EL (cell line): Measurements from ENCODE around the gene CHD1L.
"Not testable (repeated sequence)": the region's sequence is repeated elsewhere in the genome, so short reads cannot be mapped to it uniquely, and the experiment has no call there.

Experiments used
- DNase-seq: peaks from one replicate; pipeline ENCODE4 v3.0.0-alpha.2; 2016

Gene CHD1L

DNA sequence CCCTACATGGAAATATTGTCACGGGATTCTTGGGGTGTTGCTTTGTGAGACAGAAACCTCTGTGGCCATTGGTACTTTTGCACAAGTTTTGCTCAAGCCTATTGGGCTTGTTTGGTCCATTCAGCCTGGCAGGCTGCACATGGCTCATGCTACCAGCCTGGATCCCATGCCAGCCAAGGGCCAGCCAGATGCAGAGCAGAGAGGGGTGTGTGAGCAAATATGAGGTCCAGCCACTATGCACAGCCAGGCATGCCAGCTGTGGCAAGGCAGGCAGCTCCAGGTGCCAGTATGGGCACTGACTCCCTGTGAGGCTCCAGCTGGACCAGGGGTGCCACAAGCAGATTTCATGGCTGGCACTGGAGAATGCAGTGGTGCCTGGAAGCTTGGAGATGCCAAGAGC, 6.7 kb upstream of the CHD1L start:
- no peak for DNase-seq

DNA sequence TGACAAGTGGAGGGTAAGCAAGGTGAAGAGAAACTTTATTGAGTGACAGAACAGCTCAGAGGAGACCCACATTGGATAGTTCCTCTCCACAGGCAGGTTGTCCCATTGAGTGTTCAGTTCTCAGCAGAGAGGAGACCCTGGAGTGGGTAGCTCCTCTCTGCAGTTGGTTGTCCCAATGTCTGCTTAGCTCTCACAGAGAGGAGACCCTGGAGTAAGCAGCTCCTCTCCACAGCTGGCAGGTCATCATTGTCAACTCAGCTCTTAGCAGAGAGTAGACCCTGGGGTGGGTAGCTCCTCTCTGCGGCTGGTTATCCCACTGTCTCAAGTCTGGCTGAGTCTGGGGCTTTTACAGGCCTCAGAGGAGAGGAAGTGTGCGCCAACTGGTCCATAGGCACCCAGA, 6.0 kb upstream of the CHD1L start:
- no peak for DNase-seq

DNA sequence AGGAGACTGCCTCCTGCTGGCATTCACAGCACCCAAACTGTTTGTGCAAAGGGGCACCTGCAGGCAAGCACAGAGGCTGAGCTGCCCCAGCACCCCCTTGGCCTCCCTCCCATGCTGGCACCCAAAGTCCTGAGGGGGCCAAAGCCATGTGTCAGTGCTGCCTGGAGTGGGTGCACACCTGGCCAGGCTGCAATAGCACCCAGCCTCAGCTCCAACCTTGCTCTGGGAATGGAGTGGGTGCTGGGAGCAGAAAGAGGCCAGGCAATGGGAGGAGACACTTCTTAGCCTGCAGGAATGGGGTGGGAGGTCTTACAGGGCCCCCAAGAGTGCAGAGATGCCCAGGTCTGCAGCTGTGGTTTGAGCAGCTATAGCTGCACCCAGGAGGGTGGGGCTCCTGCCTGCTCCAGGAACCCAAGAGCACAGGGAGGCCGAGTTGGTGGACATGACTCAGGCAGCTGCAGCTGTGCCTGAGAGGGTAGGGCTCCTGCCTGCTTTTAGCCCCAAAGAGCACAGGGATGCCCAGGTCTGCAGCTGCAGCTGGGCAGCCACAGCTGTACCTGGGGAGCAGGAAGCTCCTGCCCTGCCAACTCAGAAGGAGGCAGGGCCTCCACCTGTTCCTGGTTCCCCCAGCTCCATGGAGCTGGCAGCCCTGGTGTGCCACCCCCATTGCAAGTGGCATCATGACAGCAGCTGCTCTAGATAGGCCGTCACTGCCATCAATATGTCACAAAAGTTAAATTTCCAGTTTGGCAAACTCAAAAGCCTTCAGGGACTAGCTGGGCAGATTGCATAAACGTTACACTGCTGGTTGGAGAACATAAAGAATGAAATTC, 5.3 kb upstream of the CHD1L start:
- DNase-seq: no peak

DNA sequence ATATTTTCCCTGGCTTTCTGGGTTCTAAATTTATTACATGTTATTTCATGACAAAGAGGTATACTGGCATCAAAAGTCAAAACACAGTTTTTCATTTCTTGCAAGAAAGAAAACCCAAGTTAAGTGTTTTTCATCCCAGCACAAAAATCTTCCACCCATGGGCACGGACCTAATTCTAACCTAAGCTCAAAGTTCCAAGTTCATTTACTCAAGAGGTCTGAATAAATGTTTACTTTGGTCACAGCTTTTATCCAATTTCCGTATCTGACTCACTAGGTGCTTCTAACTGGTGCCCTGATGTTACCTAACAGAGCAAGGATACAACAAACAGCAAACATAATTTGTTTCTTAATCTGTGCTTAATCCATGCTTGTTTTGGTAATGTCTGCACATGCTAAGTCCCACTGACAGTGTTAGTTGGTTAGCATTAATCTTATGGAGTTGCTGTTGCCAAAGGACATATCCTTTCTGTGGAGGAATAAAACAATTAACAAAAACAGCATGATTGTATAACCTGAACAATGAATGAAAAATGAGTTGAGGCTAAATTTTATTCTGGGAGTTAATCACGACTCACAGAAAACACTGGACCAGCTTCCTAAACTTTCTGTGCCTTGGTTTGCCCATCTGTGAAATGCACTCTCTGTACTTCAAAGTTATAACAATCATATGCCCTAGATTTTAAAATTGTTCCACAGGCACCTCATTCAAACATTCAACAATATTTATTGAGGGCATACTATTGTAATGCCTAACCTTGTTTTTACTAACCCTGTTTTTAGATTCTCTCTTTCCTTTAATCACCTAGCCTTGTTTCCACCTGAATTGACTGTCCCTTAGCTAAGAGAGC, 4.2 kb upstream of the CHD1L start:
- DNase-seq: no peak

DNA sequence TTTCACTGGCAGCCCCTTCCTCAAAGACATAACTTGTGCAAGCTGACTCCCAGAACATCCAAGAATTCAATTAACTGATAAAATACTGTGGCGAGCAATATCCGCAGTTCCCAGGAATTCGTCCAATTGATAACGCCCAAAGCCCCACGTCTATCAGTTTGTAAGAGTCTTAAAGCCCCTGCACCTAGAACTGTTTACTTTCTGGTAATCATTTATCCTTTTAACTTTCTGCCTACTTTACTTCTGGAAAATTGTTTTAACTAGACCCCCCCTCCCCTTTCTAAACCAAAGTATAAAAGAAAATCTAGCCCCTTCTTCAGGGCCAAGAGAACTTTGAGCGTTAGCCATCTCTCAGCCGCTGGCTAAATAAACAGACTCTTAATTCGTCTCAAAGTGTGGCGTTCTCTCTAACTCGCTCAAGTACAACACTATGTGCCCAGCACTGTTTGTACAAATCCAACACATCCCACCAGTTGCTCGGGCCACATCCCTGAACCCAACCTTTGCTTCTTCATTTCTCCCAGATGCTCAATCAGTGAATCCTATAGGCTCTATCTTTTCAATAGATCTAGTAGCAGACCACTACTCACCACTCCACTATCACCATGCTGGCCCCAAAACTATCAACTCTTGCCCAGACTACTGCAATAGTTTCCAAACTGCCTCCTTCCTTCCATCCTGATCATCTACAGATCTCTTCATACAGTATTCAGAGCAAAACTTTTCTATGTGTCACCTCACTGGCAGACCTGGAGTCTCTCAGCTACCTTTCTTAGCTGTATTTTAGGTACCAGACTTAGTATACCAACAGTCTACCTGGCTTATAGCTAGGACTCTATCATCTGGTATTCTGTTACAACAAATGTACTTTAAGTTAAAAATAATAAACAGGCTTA, 3.3 kb upstream of the CHD1L start:
- no peak for DNase-seq

DNA sequence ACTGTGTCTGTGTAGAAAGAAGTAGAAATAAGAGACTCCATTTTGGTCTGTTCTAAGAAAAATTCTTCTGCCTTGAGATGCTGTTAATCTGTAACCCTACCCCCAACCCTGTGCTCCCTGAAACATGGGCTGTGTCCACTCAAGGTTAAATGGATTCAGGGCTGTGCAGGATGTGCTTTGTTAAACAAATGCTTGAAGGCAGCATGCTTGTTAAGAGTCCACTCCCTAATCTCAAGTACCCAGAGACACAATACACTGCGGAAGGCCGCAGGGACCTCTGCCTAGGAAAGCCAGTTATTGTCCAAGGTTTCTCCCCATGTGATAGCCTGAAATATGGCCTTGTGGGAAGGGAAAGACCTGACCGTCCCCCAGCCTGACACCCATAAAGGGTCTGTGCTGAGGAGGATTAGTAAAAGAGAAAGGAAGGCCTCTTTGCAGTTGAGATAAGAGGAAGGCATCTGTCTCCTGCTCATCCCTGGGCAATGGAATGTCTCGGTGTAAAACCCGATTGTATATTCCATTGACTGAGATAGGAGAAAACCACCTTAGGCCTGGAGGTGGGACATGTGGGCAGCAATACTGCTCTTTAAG, 2.3 kb upstream of the CHD1L start:
- DNase-seq: not testable (repeated sequence)

DNA sequence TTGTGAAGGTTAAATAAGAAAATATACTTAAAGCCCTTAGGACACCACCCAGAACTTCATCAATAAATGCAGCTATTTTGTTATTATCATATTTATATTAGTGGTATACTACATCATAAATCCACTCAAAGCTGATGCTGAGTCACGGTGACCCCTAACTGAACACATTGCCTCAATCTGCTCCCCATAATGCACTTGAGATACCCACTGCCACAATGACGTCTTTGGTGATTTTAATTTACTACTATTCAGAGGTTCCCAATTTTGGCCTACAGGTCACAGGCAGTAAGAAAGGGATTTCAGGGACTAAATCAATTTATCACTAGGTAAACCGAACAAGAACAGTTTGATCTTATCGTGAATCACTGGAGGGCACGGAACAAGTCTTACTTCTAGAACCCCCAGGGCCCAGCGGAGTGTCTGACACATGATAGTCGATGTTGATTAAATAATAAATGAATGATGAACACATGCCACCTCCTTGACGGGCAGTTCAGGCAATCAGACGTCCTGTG, 493 bp upstream of the CHD1L start:
- no peak for DNase-seq

DNA sequence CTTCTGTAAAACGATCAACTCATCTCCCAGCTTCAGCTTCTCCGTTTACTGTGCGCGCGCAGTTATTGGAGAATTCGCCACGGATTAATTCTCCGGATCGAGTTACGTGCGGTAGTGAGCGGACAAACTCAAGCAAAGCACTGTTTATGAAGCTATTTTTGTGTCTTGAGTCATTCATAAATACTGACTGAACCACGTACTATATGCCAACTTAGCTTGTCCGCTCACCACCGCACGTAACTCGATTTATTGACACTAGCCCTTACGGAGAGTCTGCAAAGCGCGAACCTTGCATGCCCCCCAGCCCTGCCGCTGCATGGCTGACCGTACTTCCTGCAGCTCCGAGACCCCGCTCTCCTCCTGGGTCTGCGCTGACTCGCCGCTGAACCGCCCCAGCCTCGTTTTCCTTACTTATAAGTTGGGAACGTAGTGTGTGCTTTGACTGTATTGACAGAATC, 773 bp downstream of the CHD1L start:
- DNase-seq: no peak

DNA sequence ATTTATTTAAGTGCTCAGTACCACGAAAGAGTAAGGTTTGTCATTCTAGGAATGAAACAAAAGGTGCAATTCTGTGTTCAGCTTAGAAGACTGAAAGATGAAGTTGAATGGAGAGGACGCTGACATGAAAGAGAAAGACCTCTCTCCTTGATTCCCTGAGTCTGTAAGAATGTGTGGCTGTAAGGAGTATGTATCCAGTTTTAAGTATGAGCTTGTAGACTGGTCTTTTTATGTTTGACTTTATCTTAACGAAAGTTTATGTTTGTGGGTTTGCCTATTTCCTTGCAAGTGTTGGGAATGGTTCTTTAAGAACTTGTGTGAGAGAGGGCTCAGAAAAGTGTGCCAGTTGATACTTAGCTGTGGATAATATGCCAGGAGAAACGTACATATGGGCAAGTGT, 1.4 kb downstream of the CHD1L start:
- no peak for DNase-seq

DNA sequence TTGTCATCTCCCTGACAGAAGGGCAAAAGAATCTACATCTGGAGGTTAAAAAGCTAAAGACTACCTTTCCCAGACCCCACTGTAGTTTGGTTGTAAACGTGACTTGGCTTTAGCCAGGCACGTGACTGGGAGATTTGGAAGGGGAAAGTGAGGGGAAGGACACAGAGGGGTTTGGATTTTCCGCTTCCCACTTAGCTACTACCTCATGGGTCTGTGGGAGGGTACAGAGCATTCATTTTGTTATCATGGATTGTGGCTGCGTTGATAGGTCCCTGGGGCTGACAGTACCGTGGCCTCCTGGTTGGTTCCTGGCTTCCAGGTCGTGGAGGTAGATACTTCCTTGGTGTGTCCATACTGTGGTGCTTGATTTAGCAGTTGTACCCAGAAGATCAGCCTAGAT, 2.6 kb downstream of the CHD1L start:
- no peak for DNase-seq

DNA sequence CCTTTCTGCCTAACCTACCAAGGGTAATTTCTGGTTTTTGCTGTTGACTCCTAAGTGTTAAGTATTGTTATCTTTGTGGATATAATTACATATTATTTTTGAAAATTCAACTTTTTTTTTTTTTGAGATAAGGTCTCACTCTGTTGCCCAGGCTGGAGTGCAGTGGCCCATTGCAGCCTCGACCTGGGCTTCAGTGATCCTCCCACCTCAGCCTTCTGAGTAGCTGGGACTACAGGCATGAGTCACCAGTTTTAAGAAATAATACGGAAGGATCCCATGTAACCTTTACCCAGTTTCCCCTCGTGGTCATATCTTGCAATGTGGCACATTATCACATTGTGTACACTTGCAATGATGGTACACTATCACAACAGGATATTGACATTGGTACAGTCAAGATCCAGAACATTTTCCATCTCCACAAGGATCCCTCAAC, 3.1 kb downstream of the CHD1L start:
- DNase-seq: no peak

DNA sequence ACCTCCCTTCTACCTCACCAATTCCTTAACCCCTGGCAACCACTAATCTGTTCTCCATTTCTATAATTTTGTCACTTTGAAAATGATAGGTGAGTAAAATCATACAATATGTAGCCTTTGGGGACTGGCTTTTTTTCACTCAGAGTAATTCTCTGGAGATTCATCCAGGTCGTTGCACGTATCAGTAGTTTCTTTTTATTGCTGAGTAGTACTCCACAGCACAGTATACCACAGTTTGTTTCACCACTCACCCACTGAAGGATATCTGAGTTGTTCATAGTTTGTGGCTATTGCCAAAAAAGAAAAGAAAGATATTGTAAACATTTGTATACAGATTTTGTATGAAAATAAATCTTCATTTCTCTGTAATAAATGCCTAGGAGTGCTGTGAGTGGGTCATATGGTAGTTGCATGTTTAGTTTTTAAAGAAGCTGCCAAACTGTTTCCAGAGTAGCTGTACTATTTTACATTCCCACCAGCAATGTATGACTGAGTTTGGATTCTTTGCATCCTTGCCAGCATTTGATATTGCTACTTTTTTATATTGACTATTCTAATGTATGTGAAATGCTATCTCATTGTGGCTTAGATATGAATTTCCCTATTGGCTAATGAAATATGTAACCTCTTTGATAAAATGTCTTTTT, 3.7 kb downstream of the CHD1L start:
- DNase-seq: no peak

DNA sequence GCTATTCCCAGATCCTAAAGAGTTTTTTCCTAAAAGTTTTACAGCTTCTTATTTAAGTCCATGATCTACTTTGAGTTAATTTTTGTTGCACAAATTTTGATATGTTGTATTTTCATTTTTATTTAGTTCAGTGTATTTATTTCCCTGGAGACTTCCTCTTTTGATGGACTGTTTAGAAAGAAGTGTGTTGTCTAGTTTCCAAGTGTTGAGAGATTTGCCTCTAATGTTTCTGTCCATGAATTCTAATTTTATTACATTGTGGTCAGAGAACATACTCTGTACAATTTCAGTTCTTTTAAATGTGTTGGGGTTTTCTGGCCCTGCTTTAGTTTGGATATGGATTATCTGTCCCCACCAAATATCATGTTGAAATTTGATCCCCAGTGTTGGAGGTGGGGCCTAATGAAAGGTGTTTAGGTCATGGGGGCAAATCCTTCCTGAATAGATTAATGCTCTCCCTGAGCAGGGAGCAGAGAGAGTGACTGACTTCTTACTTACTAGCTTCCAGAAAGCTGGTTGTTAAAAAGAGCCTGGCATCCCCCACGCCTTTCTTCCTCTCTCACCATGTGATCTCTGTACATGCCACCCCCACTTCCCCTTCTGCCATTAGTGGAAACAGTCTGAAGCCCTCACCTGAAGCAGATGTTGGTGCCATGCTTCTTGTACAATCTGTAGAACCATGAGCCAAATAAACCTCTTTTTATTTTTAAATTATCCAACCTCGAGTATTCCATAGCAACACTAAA, 4.6 kb downstream of the CHD1L start:
- DNase-seq: no peak

DNA sequence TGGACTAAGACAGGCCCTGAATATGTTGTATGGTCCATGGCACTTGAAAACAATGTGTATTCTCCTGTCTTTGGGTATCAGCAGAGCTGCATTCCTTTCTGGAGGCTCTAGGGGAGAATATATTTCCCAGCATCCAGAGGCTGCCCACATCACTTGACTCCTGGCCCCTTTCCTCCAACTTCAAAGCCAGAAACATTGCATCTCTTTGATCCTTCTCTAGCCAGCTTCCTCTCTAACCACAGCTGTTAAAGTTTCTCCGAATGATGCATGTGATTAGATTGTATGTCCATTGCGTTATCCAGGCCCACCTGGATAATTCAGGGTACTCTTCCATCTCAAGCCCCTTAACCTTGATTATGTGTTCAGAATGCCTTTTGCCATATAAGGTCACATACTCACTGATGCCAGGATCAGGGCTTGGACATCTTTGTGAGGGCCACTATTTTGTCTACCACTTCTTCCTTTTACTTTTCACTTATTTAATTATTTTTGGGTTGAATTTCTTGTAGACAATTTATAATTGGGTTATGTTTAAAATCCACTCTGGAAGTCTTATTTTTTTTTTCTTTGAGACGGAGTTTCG, 5.3 kb downstream of the CHD1L start:
- no peak for DNase-seq

DNA sequence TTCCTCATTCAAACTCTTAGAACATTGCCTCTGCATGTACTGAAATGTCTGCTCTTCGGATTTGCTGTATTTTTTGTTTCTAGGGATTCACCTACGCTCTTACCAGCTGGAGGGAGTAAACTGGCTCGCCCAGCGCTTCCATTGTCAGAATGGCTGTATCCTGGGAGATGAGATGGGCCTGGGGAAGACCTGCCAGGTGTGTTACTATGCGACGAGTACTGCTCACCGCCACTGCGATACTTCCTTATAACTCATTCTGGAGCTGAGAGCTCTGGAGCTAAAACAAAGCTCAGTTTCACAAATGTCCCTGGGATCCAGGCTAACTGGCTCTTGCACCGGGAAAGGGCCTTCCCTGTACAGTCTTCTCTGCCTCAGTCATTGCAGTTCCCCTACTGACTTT, 10.1 kb downstream of the CHD1L start:
- DNase-seq: no peak

DNA sequence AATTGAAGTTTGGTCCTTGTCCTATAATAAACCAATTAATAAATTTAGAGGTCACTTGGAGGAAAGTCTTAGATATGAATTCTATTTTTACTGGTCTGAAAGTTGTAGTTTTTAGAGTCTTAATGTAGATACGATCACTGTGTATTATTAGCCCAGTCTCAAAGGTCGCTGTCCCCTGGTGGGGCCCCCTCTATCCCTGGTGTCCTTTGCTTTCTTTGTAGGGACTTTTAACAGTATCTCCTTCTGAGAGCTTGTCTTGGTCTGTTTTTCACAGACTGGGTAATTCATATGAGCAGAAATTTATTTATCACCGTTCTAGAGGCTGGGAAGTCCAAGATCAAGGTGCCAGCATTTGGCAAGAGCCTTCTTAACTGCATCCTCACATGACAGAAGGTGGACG, 18.5 kb downstream of the CHD1L start:
- no peak for DNase-seq

DNA sequence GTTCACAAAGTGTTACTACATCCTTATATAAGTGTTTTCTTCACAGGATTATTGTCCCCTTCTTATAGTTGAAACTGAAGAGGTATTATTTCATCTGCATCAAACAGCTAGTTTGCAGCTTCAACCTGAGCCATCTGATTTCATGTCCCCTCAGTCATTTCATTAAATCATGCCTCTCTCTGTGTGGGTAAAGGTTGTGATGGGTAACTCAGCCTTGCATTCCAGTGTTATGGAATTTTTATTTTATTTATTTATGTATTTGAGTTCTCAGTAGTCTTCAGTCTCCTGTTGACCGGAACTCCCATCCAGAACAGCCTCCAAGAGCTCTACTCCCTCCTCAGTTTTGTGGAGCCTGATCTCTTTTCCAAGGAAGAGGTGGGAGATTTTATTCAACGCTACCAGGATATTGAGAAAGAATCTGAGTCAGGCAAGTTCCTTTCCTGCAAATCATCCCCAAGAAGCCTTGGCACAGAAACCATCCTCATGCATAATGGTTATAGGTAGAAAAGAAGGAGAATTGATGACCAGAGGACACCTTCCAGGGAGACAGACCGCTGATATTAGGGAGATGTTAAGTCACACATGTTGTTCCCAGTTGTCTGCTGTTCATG, 21.8 kb downstream of the CHD1L start:
- DNase-seq: peak; percentile 64

DNA sequence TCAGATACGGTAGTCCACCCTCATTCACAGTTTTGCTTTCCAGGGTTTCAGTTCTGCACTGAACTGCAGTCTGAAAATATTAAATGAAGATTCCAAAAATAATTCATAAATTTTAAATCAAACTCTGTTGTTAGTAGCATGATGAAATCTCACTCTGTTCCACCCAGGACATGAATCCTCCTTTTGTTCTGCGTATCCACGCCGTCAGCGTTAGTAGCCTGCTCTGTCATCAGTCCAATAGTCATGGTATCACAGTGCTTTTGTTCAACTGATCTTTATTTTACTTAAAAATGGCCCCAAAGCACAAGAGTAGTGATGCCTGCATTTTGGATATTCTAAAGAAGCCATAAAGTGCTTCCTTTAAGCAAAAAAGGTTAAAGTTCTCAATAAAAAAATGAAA, 23.9 kb downstream of the CHD1L start:
- DNase-seq: no peak

DNA sequence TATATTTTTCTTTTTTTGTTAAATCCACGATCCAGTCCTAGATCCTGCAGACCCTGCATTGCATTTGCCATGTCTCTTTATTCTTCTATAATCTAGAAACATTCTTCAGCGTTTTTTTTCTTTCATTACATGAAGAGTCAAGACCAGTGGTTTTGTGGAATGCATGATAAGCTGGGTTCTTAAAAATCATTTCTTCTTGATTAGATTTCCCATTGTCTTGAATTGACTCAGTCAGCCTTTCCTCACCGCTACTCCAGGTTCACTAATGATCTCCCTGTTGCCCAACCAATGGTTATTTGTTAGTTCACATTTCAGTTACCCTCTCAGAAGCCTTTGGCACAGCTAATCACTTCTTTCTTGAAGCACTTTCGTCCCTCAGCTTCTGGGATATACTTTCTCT, 25.2 kb downstream of the CHD1L start:
- no peak for DNase-seq

DNA sequence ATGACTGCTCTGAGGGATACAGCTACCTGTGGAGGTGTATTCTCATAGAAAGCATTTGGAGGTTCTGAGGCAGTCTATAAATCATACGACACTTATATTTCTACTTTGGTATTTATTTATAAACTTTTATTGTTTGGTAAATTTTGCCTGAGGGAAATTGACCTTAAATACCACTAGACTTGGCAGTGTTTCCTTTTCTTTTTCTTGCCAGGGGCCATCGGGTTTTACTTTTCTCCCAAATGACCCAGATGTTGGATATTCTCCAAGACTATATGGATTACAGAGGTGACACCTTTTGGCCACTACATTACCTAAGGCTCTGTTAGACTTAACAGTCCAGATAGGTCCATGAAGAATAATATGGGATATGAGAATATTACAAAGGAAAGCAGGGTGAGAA, 28.2 kb downstream of the CHD1L start:
- DNase-seq: no peak
